ENCODE results near the gene NCR2. TPM values are rescaled to one million over a fixed set of nuclear protein-coding genes. Genes with fewer than 3 reads are reported as not detected.

Gene NCR2
- total and polyA plus RNA-seq, 8 donors = not detected

DNA sequence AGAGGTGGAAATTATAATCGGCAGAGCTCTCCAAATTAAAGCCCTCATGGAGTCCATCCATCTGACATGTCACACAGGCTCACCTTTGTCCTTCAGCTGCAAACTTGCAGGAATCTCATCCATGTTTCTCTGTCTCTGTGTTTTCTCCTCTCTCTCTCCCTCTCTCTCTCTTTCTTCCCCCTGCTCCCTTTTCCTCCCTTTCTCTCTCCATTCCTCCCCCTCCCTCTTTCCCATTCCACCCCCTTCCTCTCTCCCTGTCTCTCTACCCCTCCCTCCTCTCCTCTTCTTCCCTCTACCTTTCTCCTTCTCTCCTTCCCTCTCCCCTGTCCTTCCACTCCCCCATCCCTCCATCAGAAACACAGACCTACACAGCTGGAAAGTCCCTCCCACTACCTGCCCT lies 6.8 kb downstream of the NCR2 start:
- Histone ChIP-seq H3K27me3 (peaks cover 0 to 33% (median 4%) of the 10 kb centered on the region in 3 donors), H3K36me3 (no peaks in the 10 kb centered on the region), H3K27ac (no peak overlapping the region), H3K9me3 (no peaks in the 10 kb centered on the region), H3K4me1 (no peaks in the 10 kb centered on the region), H3K4me3 (no peak overlapping the region)
- no peak for TF ChIP-seq EP300 (IDR thresholded peaks at IDR 0.05)
- TF ChIP-seq CTCF (IDR thresholded peaks at IDR 0.05) = no peak
- TF ChIP-seq POLR2AphosphoS5 (IDR thresholded peaks at IDR 0.05) = no peak
- no peak for TF ChIP-seq POLR2A (IDR thresholded peaks at IDR 0.05)
- 25 to 58% (median 50%) methylated on average over 1 of the region's 1 CpG for WGBS, 5 donors
- no peak for DNase-seq
- intact Hi-C loops (cut with DNase I; ENCODE audit: low total_unique reads) = no loop called here

DNA sequence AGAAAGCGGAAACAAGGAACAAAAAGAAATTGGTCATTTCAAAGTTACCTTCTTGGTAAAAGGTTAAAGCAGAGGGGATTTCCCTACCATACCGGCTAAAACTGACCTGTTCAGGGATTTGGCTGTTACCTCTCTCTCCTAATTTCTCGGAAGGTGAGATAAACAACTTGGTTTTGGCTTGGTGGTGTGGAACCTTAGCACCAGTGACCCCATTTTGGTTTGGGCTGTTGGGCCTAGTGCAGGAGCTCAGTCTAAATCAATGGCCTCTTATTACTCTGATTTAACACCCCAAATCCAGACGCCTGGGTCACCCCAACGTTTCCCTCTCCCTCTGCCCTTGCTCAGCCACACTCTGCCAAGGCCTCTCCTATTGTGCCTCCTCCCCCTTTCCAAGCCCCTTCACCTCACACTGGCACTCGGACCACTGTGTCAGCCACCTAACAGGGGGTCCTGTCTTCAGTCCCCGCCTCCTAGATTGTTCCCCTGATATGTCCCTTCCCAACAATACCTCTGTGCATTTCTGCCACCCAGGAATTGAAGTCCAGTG lies 8.3 kb downstream of the NCR2 start:
- WGBS, 5 donors = 79 to 88% (median 81%) methylated on average over 7 of the region's 7 CpGs
- no peak for TF ChIP-seq POLR2A (IDR thresholded peaks at IDR 0.05)
- TF ChIP-seq EP300 (IDR thresholded peaks at IDR 0.05) = no peak
- TF ChIP-seq POLR2AphosphoS5 (IDR thresholded peaks at IDR 0.05) = no peak
- TF ChIP-seq CTCF (IDR thresholded peaks at IDR 0.05) = no peak
- Histone ChIP-seq H3K27ac (no peak overlapping the region), H3K4me1 (no peaks in the 10 kb centered on the region), H3K36me3 (no peaks in the 10 kb centered on the region), H3K4me3 (no peak overlapping the region), H3K27me3 (peaks cover 0 to 35% (median 4%) of the 10 kb centered on the region in 3 donors), H3K9me3 (peaks cover 0 to 10% (median 5%) of the 10 kb centered on the region in 4 donors)
- DNase-seq = no peak
- intact Hi-C loops (cut with DNase I; ENCODE audit: low total_unique reads) = no loop called here

DNA sequence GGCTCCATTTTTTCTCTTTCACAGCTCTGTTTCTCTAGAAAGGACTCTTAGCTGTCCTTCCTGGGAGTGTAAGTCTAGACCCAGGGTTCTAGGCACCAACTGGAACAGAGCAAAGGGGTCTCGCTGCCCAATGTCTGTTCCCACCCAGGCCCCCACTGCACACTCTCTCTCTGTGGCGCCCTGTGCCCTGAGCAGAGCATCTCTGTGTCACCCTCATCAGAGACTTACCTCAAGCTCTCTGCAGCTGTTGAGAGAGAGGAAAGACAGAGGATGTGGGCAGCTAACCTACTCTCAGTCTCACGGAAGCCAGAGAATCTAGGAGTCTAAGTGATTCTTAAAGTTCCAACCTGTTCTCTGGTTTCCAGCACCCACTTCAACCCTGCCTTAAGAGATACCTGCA lies 9.5 kb downstream of the NCR2 start:
- TF ChIP-seq POLR2A (IDR thresholded peaks at IDR 0.05) = no peak
- no peaks in the 10 kb centered on the region for H3K36me3 ChIP-seq
- H3K4me3 ChIP-seq = no peak overlapping the region
- no peak overlapping the region for H3K27ac ChIP-seq
- no peak for DNase-seq
- 48 to 63% (median 50%) methylated on average over 3 of the region's 3 CpGs for WGBS, 5 donors
- peaks cover 0 to 10% (median 5%) of the 10 kb centered on the region in 4 donors for H3K9me3 ChIP-seq
- intact Hi-C loops (cut with DNase I; ENCODE audit: low total_unique reads) = no loop called here
- H3K4me1 ChIP-seq = no peaks in the 10 kb centered on the region
- peaks cover 0 to 35% (median 4%) of the 10 kb centered on the region in 3 donors for H3K27me3 ChIP-seq

GRCh38 chr6:41345901-41346300 lies 10.5 kb downstream of the NCR2 start:
- Histone ChIP-seq H3K4me3 (no peak overlapping the region), H3K36me3 (no peaks in the 10 kb centered on the region), H3K9me3 (peaks cover 0 to 10% (median 5%) of the 10 kb centered on the region in 4 donors), H3K4me1 (no peaks in the 10 kb centered on the region), H3K27me3 (peaks cover 0 to 43% (median 4%) of the 10 kb centered on the region in 3 donors), H3K27ac (no peak overlapping the region)
- DNase-seq = no peak
- TF ChIP-seq EP300 (IDR thresholded peaks at IDR 0.05) (no peak), POLR2A (IDR thresholded peaks at IDR 0.05) (no peak), POLR2AphosphoS5 (IDR thresholded peaks at IDR 0.05) (no peak), CTCF (IDR thresholded peaks at IDR 0.05) (no peak)
- intact Hi-C loops (cut with DNase I; ENCODE audit: low total_unique reads) = no loop called here
- WGBS, 5 donors = 87 to 93% (median 93%) methylated on average over 8 of the region's 8 CpGs

- 68 to 81% (median 78%) methylated on average over 4 of the region's 4 CpGs for WGBS, 5 donors
- H3K9me3 ChIP-seq = peaks cover 0 to 10% (median 5%) of the 10 kb centered on the region in 4 donors
- no peak overlapping the region for H3K27ac ChIP-seq
- H3K36me3 ChIP-seq = no peaks in the 10 kb centered on the region
- no peak for DNase-seq
- no peak overlapping the region for H3K4me3 ChIP-seq
- H3K4me1 ChIP-seq = no peaks in the 10 kb centered on the region
- intact Hi-C loops (cut with DNase I; ENCODE audit: low total_unique reads) = no loop called here
- H3K27me3 ChIP-seq = peaks cover 0 to 48% (median 4%) of the 10 kb centered on the region in 3 donors
- TF ChIP-seq POLR2AphosphoS5 (IDR thresholded peaks at IDR 0.05) (no peak), EP300 (IDR thresholded peaks at IDR 0.05) (no peak), POLR2A (IDR thresholded peaks at IDR 0.05) (no peak), CTCF (IDR thresholded peaks at IDR 0.05) (no peak)
Measured at GRCh38 chr6:41346441-41346840, 11.0 kb downstream of the NCR2 start.

Data from stomach (tissue), 9 donors.